Activated naive CD4-positive, alpha-beta T cell treated with anti-CD3 and anti-CD28 coated beads, Interleukin-2, amount 50 U/mL, for 24 hours (primary cell): ENCODE measurements around the gene SCNN1B.
"Not testable (repeated sequence)": the region's sequence is repeated elsewhere in the genome, so short reads cannot be mapped to it uniquely, and the experiment has no call there.

ENCODE experiments used
- H3K27ac Mint-ChIP-seq: one replicate; pipeline ENCODE4 v1.8.0; 2021; ENCODE audit warnings: mild to moderate bottlenecking, mixed read lengths
- H3K27me3 Mint-ChIP-seq: one replicate; pipeline ENCODE4 v1.8.0; 2021; ENCODE audit warnings: mixed read lengths
- H3K36me3 Mint-ChIP-seq: one replicate; pipeline ENCODE4 v1.8.0; 2021; ENCODE audit warnings: mixed read lengths
- H3K4me1 Mint-ChIP-seq: one replicate; pipeline ENCODE4 v1.8.0; 2021; ENCODE audit warnings: mixed read lengths
- H3K4me3 Mint-ChIP-seq: one replicate; pipeline ENCODE4 v1.8.0; 2021; ENCODE audit warnings: mild to moderate bottlenecking, mixed read lengths
- H3K9me3 Mint-ChIP-seq: one replicate; pipeline ENCODE4 v1.8.0; 2021; ENCODE audit warnings: mixed read lengths

Gene SCNN1B

DNA sequence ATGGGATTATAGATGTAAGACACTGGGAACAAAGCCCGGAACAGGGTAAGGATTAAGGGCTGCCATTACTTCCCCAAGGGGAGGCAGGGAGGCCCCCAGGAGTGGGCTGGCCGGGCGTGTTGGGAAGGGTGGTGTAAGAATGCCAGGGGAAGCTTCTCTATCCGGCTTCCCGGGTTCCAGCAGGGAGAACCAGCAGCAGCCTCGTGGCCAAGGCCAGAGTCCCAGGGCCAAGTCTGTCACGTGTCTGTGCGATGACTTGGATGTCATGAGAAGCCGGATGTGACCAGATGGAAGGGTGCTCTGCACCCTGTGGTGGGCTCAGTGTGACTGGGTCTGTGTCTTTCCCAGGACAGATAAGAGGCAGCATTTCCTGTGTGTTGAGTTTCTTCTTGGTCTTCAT lies 52.1 kb downstream of the SCNN1B start:
- Mint-ChIP-seq H3K36me3 (no peaks in the 10 kb centered on the region), H3K4me1 (no peaks in the 10 kb centered on the region), H3K4me3 (no peak overlapping the region), H3K27ac (no peak overlapping the region), H3K9me3 (no peaks in the 10 kb centered on the region), H3K27me3 (no peaks in the 10 kb centered on the region)

DNA sequence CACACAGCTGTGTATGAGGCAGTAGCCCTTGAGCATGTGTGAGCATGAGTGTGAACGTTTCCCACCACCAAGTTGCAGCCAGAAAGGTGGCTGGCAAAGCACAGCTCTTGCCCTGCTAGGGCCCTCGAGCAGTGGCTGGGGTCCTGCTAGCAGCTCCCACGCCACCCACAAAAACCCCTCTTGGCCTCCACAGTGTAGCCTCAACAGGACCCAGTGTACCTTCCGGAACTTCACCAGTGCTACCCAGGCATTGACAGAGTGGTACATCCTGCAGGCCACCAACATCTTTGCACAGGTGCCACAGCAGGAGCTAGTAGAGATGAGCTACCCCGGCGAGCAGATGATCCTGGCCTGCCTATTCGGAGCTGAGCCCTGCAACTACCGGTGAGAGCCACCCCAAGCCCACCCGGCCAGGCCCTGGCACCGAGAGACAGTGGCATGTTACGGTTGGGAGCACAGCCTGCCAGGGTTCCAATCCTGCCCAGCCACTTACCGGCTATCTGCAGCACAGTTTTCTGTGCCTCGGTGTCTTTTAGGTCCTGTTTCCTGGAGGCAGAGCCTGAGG lies 53.1 kb downstream of the SCNN1B start:
- H3K36me3 Mint-ChIP-seq, result no peaks in the 10 kb centered on the region
- H3K4me1 Mint-ChIP-seq, result no peaks in the 10 kb centered on the region
- H3K9me3 Mint-ChIP-seq, result no peaks in the 10 kb centered on the region
- no peak overlapping the region for H3K27ac Mint-ChIP-seq
- no peak overlapping the region for H3K4me3 Mint-ChIP-seq
- no peaks in the 10 kb centered on the region for H3K27me3 Mint-ChIP-seq

DNA sequence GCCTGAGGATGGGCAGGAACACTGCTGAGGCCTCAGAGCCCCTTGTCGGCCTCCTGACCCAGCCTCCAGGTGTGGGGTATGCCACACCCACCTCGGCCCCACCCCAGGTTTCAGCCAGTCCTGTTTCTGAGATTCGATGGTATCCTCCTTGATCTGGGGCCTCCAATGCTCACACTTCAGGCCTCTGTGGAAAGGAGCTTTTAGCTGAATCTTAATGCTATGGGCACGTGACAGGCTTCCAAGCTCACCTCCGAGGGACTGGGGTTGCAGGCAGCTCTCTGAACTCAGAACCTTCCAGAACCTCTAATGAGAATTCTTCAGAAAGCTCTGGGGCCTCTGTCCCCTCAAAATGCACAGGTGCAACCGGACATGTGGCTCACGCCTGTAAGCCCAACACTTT lies 54.8 kb downstream of the SCNN1B start:
- H3K9me3 Mint-ChIP-seq, result no peaks in the 10 kb centered on the region
- no peaks in the 10 kb centered on the region for H3K4me1 Mint-ChIP-seq
- no peaks in the 10 kb centered on the region for H3K36me3 Mint-ChIP-seq
- no peak overlapping the region for H3K4me3 Mint-ChIP-seq
- H3K27ac Mint-ChIP-seq, result no peak overlapping the region
- H3K27me3 Mint-ChIP-seq, result no peaks in the 10 kb centered on the region

DNA sequence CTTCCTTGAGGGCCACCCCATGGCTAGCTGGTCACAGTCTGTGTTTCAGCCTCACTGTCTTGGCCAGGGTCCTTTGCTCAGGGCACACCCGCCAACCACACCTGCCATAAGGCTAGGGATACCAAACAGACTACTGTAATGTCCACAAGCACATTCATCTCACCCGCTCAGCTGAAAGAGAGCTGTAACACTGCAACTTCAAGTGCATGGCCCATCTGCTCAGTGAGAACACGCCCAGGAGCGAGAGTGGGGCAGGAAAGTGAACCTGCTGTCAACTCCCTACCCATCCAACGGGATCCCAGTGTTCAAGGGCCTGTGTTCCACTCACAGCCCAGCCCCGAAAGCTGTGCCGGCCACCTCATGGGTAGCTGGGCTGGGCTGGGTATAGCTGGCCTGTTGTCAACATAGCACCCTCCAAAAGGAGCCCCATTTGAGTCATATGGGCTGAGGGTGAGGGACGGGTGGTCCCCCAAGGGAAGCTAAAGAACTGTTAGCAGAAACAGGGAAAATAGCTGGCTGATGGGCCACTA lies 55.7 kb downstream of the SCNN1B start:
- no peak overlapping the region for H3K27ac Mint-ChIP-seq
- no peaks in the 10 kb centered on the region for H3K4me1 Mint-ChIP-seq
- no peaks in the 10 kb centered on the region for H3K36me3 Mint-ChIP-seq
- H3K27me3 Mint-ChIP-seq, result no peaks in the 10 kb centered on the region
- no peaks in the 10 kb centered on the region for H3K9me3 Mint-ChIP-seq
- no peak overlapping the region for H3K4me3 Mint-ChIP-seq

DNA sequence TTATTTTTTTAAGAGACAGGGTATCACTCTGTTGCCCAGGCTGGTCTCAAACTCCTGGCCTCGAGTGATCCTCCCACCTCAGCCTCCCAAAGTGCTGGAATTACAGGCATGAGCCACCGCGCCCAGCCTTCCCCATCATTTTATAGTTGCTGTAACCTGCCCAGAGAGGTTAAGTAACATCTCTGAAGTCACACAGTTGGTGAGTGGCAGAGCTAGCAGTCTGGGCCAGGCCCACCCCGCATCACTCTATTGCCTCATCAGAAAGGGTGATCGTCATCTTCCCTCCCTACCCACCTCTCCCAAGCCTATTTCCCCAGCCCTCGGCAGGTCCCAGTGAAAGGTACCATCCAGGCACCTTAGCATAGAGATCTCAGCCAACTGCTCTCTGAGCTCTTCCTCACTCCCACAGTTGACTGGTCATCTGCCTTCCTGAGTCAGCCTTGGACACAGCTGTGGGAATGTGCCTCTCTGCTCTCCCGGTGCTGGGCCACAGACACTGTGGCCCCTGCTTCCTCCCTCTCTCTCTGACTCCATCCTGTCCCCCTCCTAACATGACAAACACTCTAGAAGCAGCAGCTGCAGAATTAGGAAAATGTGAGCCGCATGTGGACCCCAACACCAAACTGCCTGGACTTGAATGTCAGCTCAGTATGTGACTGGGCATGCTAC lies 57.1 kb downstream of the SCNN1B start:
- no peaks in the 10 kb centered on the region for H3K4me1 Mint-ChIP-seq
- no peaks in the 10 kb centered on the region for H3K9me3 Mint-ChIP-seq
- H3K36me3 Mint-ChIP-seq, result no peaks in the 10 kb centered on the region
- H3K27me3 Mint-ChIP-seq, result no peaks in the 10 kb centered on the region
- no peak overlapping the region for H3K27ac Mint-ChIP-seq
- no peak overlapping the region for H3K4me3 Mint-ChIP-seq

DNA sequence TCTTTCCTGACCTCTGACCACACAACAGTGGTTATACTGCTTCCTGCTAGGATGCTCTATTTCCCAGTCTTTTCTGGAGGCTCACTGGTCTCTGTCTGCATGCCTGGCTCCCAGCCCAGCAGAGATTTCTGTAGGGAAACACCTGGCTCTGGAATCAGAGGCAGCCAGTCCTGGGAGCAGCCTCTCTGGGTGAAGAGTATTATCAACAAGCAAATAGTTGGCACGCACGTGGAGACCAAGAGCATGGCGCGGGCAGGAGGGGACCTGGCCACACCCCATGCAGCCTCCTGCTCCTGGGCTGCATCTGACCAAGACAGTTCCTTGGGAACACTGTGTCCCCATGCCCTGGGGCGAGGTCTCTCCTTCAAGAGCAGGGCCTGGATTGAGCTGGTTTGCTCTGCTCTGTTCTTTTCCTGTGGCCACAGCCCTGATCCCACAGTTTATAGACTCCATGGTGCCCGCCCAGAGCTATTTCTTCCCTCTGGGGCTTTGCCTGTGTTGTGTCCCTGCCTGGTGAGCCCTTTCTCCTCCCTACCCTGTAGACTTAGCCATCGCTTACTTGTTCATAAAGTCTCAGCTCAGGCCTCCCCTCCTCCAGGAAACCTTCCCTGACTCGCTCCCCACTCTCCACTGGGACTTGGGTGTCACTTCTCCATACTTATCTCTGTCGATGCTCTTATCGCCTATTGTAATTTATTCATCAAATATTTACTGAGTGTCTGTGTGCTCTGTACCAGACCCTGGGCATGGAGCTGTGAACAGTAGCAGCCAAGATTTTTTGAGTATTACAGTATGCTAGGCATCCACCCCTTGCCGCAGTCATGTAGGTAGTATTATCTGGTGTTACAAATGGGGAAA lies 60.6 kb downstream of the SCNN1B start:
- no peak overlapping the region for H3K4me3 Mint-ChIP-seq
- no peaks in the 10 kb centered on the region for H3K27me3 Mint-ChIP-seq
- peaks cover 10% of the 10 kb centered on the region for H3K4me1 Mint-ChIP-seq
- H3K27ac Mint-ChIP-seq, result no peak overlapping the region
- no peaks in the 10 kb centered on the region for H3K36me3 Mint-ChIP-seq
- H3K9me3 Mint-ChIP-seq, result no peaks in the 10 kb centered on the region

DNA sequence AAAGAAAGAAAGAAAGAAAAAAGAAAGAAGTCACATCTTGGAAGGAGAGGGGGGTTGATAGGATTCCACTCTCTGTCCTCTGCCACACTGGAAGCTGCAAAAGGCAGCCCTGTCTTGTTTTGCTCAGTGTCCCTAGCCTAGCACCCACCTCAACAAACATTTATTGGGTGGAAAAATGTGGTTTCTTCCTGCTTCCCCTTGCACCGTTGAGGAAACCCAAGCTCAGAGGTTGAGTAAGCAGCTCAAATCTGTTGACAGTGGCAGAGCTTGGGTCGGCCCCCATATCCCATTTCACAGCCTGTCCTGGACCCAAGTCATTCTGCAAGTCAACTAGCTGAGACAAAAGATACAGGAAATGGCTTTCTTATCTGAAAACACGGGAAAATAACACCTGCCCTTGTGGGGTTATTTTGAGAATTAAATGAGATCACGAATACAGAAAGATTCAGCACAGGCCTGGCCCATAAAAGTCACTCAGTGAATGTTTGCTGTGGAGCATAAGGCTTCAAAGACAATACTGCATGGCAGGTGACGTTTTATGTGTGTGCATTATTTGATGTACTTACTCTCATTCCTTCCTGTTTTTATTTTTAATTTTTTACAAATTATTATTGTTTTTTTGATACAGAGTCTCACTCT lies 63.6 kb downstream of the SCNN1B start:
- H3K27ac Mint-ChIP-seq, result no peak overlapping the region
- H3K4me3 Mint-ChIP-seq, result no peak overlapping the region
- peaks cover 10% of the 10 kb centered on the region for H3K4me1 Mint-ChIP-seq
- H3K9me3 Mint-ChIP-seq, result no peaks in the 10 kb centered on the region
- no peaks in the 10 kb centered on the region for H3K27me3 Mint-ChIP-seq
- no peaks in the 10 kb centered on the region for H3K36me3 Mint-ChIP-seq

DNA sequence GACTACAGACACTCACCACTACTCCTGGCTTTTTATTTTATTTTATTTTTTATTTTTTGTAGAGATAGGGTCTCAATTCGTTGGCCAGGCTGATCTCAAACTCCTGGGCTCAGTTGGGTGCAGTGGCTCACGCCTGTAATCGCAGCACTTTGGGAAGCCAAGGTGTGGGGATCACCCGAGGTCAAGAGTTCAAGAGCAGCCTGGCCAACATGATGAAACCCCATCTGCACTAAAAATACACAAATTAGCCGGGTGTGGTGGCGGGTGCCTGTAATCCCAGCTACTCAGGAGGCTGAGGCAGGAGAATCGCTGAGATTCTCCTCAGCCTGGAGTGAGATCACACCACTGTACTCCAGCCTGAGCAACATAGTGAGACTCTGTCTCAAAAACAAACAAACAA lies 64.2 kb downstream of the SCNN1B start:
- not testable (repeated sequence) for H3K4me1 Mint-ChIP-seq, H3K9me3 Mint-ChIP-seq, H3K36me3 Mint-ChIP-seq, H3K27ac Mint-ChIP-seq, H3K4me3 Mint-ChIP-seq, H3K27me3 Mint-ChIP-seq

DNA sequence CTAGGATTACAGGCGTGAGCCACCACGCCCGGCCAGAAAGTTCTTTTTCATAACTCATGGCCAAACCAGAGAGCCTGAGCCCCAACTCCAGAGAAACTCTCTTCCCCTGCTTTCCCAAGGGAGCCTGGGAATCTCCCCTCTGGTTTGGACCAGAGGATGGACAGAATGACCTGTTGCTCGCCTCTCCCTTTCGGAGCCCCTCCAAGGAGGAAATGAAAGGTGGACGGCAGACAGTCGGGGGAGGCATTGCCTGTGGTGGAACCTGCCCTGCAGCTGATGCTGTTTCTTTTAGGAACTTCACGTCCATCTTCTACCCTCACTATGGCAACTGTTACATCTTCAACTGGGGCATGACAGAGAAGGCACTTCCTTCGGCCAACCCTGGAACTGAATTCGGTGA lies 65.5 kb downstream of the SCNN1B start:
- Mint-ChIP-seq H3K9me3 (no peaks in the 10 kb centered on the region), H3K36me3 (no peaks in the 10 kb centered on the region), H3K27me3 (no peaks in the 10 kb centered on the region), H3K4me1 (peaks cover 10% of the 10 kb centered on the region), H3K27ac (no peak overlapping the region), H3K4me3 (no peak overlapping the region)

DNA sequence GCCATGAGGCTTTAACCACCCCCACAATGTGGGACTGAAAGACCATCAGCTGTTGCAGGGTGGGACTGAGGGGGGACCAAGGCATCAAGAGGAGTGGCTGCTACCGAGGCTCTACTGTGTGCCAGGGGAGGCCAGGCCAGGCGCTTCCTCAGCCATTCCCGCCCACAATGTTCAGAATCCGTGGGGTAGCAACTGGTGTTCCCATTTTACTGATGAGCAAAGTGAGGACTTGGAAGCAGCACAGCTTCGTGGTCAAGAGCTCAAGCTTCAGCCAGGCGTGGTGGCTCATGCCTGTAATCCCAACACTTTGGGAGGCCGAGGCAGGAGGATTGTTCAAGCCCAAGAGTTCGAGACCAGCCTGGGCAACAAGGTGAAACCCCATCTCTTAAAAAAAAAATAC lies 65.9 kb downstream of the SCNN1B start:
- Mint-ChIP-seq H3K27me3 (no peaks in the 10 kb centered on the region), H3K27ac (no peak overlapping the region), H3K4me1 (peaks cover 10% of the 10 kb centered on the region), H3K36me3 (no peaks in the 10 kb centered on the region), H3K9me3 (no peaks in the 10 kb centered on the region), H3K4me3 (no peak overlapping the region)

DNA sequence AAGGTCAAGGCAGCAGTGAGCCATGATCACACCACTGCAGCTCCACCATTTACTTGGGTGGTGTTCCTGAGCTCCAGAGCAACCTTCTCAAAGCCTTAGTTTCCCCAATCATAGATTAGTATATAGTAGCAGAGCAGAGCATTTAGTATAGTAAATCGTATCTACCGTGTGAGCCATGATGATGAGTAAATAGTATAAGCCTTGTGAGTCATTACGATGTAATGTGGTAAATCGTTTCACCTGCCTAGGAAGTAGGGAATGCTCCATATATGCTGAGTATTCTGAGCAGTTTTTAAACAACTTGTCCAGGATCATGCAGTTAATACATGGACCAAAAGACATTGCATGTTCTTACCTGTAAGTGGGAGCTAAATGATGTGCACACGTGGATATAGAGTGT lies 66.4 kb downstream of the SCNN1B start:
- H3K27me3 Mint-ChIP-seq, result no peaks in the 10 kb centered on the region
- no peaks in the 10 kb centered on the region for H3K9me3 Mint-ChIP-seq
- peaks cover 10% of the 10 kb centered on the region for H3K4me1 Mint-ChIP-seq
- no peaks in the 10 kb centered on the region for H3K36me3 Mint-ChIP-seq
- no peak overlapping the region for H3K27ac Mint-ChIP-seq
- no peak overlapping the region for H3K4me3 Mint-ChIP-seq

DNA sequence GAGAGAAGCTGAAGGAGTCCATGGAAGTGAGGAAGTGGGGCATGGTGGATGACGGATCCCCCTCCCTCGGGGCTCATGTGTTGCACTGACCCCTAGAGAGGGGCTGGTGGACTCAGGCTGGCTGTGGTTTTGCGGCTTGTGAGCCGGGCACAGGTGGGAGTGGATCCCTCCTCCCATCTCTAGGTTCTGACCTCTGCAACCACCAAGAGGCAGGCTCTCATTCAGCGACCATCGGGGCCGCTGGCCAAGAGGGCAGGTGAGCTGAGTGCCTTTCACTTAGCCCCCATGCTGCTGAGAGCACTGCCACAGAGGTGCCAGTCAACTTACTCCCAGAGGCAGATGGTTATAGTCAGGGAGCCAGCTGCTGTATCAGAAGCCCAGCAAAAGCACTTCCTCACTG lies 67.3 kb downstream of the SCNN1B start:
- H3K27ac Mint-ChIP-seq, result no peak overlapping the region
- H3K4me1 Mint-ChIP-seq, result peaks cover 10% of the 10 kb centered on the region
- no peaks in the 10 kb centered on the region for H3K9me3 Mint-ChIP-seq
- H3K36me3 Mint-ChIP-seq, result no peaks in the 10 kb centered on the region
- H3K27me3 Mint-ChIP-seq, result no peaks in the 10 kb centered on the region
- no peak overlapping the region for H3K4me3 Mint-ChIP-seq

DNA sequence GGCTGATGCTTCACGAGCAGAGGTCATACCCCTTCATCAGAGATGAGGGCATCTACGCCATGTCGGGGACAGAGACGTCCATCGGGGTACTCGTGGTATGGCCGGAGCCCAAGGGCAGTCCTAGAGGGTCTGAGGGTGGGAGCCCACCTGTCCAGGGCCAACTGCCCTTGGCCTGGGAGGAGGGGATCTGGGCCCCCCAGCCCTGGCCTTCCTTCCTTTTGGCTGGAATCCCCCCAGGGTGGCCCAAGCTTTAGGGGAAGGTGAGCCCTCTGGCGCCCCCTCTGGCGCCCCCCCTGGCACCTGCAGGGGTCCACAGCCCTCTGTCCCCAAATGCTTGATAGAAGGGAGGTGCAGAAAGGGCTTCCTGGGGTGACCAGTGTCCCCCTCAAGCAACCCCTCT lies 69.3 kb downstream of the SCNN1B start:
- Mint-ChIP-seq H3K4me3 (no peak overlapping the region), H3K36me3 (no peaks in the 10 kb centered on the region), H3K27ac (no peak overlapping the region), H3K4me1 (no peaks in the 10 kb centered on the region), H3K27me3 (no peaks in the 10 kb centered on the region), H3K9me3 (no peaks in the 10 kb centered on the region)

DNA sequence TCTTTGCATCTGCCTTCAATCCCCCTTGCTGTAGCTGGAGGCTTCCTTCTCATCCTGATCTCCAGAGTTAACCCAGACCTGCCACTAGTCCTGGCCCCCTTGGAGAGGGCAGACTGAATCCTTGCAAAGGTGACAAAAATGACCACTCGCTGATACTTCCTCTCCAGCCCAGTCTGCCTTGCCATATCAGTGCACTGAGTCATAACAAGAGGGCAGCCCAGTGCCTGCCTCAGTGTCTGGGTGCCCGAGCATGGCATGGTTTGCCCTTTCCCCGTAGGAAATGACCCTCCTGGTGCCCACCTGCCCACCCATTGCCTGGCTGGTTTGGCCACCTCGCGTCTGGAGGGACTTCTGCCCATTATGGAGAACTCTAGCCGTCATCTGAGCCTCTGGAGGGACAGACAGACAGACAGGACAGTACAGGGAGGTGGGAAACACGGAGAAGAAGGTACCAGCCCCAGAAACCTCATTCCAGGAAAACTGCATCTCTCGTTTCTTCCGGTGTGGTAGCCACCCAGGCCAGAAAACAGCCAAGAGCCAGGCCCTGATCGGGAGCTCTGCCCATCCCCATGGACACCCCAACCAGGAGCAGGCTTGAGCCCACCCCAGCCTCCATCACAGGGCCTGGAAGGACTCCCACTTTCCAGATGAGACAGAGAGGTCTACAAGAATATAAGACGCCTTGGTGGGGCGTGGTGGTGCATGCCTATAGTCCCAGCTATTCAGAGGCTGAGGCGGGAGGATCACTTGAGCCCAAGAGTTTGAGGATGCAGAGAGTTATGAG lies 71.5 kb downstream of the SCNN1B start:
- no peak overlapping the region for H3K4me3 Mint-ChIP-seq
- no peaks in the 10 kb centered on the region for H3K9me3 Mint-ChIP-seq
- no peaks in the 10 kb centered on the region for H3K4me1 Mint-ChIP-seq
- H3K27me3 Mint-ChIP-seq, result no peaks in the 10 kb centered on the region
- no peaks in the 10 kb centered on the region for H3K36me3 Mint-ChIP-seq
- H3K27ac Mint-ChIP-seq, result no peak overlapping the region
